HCT116 (cell line): Measurements from ENCODE around the gene HCFC2. TPM values are rescaled to one million over a fixed set of nuclear protein-coding genes. Genes with fewer than 3 reads are reported as not detected.

Experiments used
- ATAC-seq: fragments of 200-7000 bp; cut with Tn5 transposase; 2 replicates; pipeline ENCODE4 v1.9.1; 2020; ENCODE audit warnings: mild to moderate bottlenecking, moderate library complexity
- BruUV-seq: library from RNA; stranded (reverse); fragments of 400-500 nt; replicated peaks from 2 replicates; lab custom pipeline; 2021; lab: Mats Ljungman, UMichigan
- CTCF ChIA-PET: fragments of 300-600 bp; sonication (Branson Sonifier 250); formaldehyde crosslinking; loops from one replicate; lab custom pipeline; 2021; ENCODE audit warnings: antibody characterized with exemption; lab: Charles Lee
- POLR2A ChIA-PET: fragments of 300-600, 350-600 bp; sonication (Branson Sonifier 250); formaldehyde crosslinking; loops from one replicate; lab custom pipeline; 2021; ENCODE audit warnings: antibody characterized with exemption; lab: Charles Lee
- RAD21 ChIA-PET, 2 experiments: fragments of 300-600 bp; sonication (Branson Sonifier 250); formaldehyde crosslinking; loops; one replicate each; lab custom pipeline; 2023; ENCODE audit warnings: low total read pairs in 2 of 2; ENCODE audit not compliant: uncharacterized antibody in 2 of 2, unreplicated experiment in 2 of 2, low non-redundant PET in 1 of 2; lab: Charles Lee
- DNase-seq: peaks from one replicate; pipeline ENCODE4 v3.0.0-alpha.2; 2010; ENCODE audit warnings: low read depth, low spot score
- H2AFZ ChIP-seq: fragments of 200-600 bp; shearing (Covaris generic), sonication (generic); 2 replicates; pipeline ENCODE4 v1.6.1; 2017; ENCODE audit warnings: low read depth, mixed run types, mixed read lengths, antibody characterized with exemption, low read length; ENCODE audit not compliant: poor library complexity, severe bottlenecking
- H3K27ac ChIP-seq: 2 replicates; pipeline ENCODE4 v1.5.1; 2012; ENCODE audit warnings: low read depth, low read length
- H3K27me3 ChIP-seq: fragments of 200-600 bp; sonication (generic); 2 replicates; pipeline ENCODE4 v1.6.1; 2016; ENCODE audit warnings: mixed run types, low read length, mixed read lengths; ENCODE audit not compliant: insufficient read depth
- H3K36me3 ChIP-seq, 2 experiments: fragments of 200-500 bp in 1 of 2; fragments of 200-600 bp in 1 of 2; sonication (Bioruptor generic) in 1 of 2; sonication (generic) in 1 of 2; 2 replicates each; pipeline versions ENCODE4 v1.5.1 to v1.6.1; 2014 to 2016; ENCODE audit warnings: low read length in 2 of 2, inconsistent platforms in 1 of 2, mixed read lengths in 1 of 2, mixed run types in 1 of 2; ENCODE audit not compliant: insufficient read depth in 2 of 2, control insufficient read depth in 1 of 2
- H3K4me1 ChIP-seq, 2 experiments: fragments of 200-600 bp in 1 of 2; sonication (generic) in 1 of 2; 2 replicates each; pipeline versions ENCODE4 v1.5.1 to v1.6.1; 2012 to 2017; ENCODE audit warnings: low read length in 2 of 2, inconsistent platforms in 1 of 2, mild to moderate bottlenecking in 1 of 2, mixed read lengths in 1 of 2, mixed run types in 1 of 2, moderate library complexity in 1 of 2; ENCODE audit not compliant: insufficient read depth in 2 of 2, control insufficient read depth in 1 of 2
- H3K4me2 ChIP-seq: fragments of 200-600 bp; sonication (generic); 2 replicates; pipeline ENCODE4 v1.6.1; 2017; ENCODE audit warnings: mixed run types, low read length, mixed read lengths
- H3K4me3 ChIP-seq, 2 experiments: fragments of 200-600 bp in 1 of 2; sonication (generic) in 1 of 2; replicated peaks in 1 of 2; 2 replicates each; pipeline ENCODE4 v1.5.1; 2011 to 2016; ENCODE audit warnings: low read length in 2 of 2, control low read depth in 1 of 2, low read depth in 1 of 2, mild to moderate bottlenecking in 1 of 2, mixed read lengths in 1 of 2, mixed run types in 1 of 2
- H3K79me2 ChIP-seq: fragments of 200-600 bp; sonication (generic); 2 replicates; pipeline ENCODE4 v1.6.1; 2017; ENCODE audit warnings: mild to moderate bottlenecking, mixed run types, low read length, moderate library complexity, mixed read lengths; ENCODE audit not compliant: insufficient read depth
- H3K9ac ChIP-seq: fragments of 200-600 bp; sonication (generic); 2 replicates; pipeline ENCODE4 v1.6.1; 2016; ENCODE audit warnings: low read length, mixed read lengths
- H3K9me2 ChIP-seq: fragments of 200-600 bp; sonication (generic), shearing (Covaris generic); 2 replicates; pipeline ENCODE4 v1.6.1; 2017; ENCODE audit warnings: mixed run types, mild to moderate bottlenecking, moderate library complexity; ENCODE audit not compliant: insufficient read depth
- H3K9me3 ChIP-seq, 2 experiments: fragments of 200-500 bp in 1 of 2; fragments of 200-600 bp in 1 of 2; sonication (Bioruptor generic) in 1 of 2; sonication (generic) in 1 of 2; 2 replicates each; pipeline ENCODE4 v1.6.1; 2014 to 2017; ENCODE audit warnings: low read length in 2 of 2, mixed read lengths in 2 of 2, inconsistent platforms in 1 of 2, low read depth in 1 of 2, mild to moderate bottlenecking in 1 of 2, mixed run types in 1 of 2, moderate library complexity in 1 of 2; ENCODE audit not compliant: control insufficient read depth in 1 of 2, insufficient read depth in 1 of 2
- H4K20me1 ChIP-seq: fragments of 200-600 bp; sonication (generic), shearing (Covaris generic); 2 replicates; pipeline ENCODE4 v1.6.1; 2017; ENCODE audit warnings: mixed run types, mild to moderate bottlenecking, moderate library complexity; ENCODE audit not compliant: insufficient read depth
- CEBPB ChIP-seq: IDR thresholded peaks from 2 replicates; pipeline ENCODE4 v1.6.1; 2012; ENCODE audit warnings: low read depth
- EGR1 ChIP-seq: IDR thresholded peaks from 2 replicates; pipeline ENCODE4 v1.6.1; 2012; ENCODE audit warnings: low read depth
- EZH2 ChIP-seq: fragments of 200-600 bp; sonication (generic); IDR thresholded peaks from 2 replicates; pipeline ENCODE4 v1.6.1; 2017; ENCODE audit warnings: antibody characterized with exemption, mixed run types
- EZH2phosphoT487 ChIP-seq: fragments of 200-600 bp; IDR thresholded peaks from 2 replicates; pipeline ENCODE4 v1.6.1; 2018; ENCODE audit warnings: antibody characterized with exemption, borderline replicate concordance
- FOSL1 ChIP-seq: IDR thresholded peaks from 2 replicates; pipeline ENCODE4 v1.6.1; 2012; ENCODE audit warnings: low read depth
- JUND ChIP-seq: IDR thresholded peaks from 2 replicates; pipeline ENCODE4 v1.6.1; 2012
- MAX ChIP-seq: IDR thresholded peaks from 2 replicates; pipeline ENCODE4 v1.6.1; 2012
- POLR2AphosphoS5 ChIP-seq: IDR thresholded peaks from 2 replicates; pipeline ENCODE4 v1.6.1; 2011; ENCODE audit warnings: mild to moderate bottlenecking, low read depth, low read length, moderate library complexity
- SIN3A ChIP-seq: IDR thresholded peaks from 2 replicates; pipeline ENCODE4 v1.6.1; 2012; ENCODE audit warnings: low read depth
- SP1 ChIP-seq: IDR thresholded peaks from 2 replicates; pipeline ENCODE4 v1.6.1; 2012; ENCODE audit warnings: low read depth
- SRF ChIP-seq: IDR thresholded peaks from 2 replicates; pipeline ENCODE4 v1.6.1; 2012; ENCODE audit warnings: low read depth
- YY1 ChIP-seq: IDR thresholded peaks from 2 replicates; pipeline ENCODE4 v1.6.1; 2011; ENCODE audit warnings: low read length, low read depth, moderate library complexity, mild to moderate bottlenecking; ENCODE audit not compliant: insufficient replicate concordance; ENCODE audit errors: extremely low read depth
- ZBTB33 ChIP-seq: IDR thresholded peaks from 2 replicates; pipeline ENCODE4 v1.6.1; 2011; ENCODE audit warnings: mild to moderate bottlenecking, low read length, moderate library complexity; ENCODE audit not compliant: insufficient replicate concordance; ENCODE audit errors: extremely low read depth
- ZFX ChIP-seq: fragments of 450-650 bp; IDR thresholded peaks from 2 replicates; pipeline ENCODE4 v1.6.1; 2017
- ZNF274 ChIP-seq: fragments of 200-500 bp; sonication (Bioruptor generic); IDR thresholded peaks from 2 replicates; pipeline ENCODE4 v1.6.1; 2014; ENCODE audit warnings: mild to moderate bottlenecking, low read depth, low read length, inconsistent platforms
- intact Hi-C: fragments of 100-400 bp; cut with micrococcal nuclease; formaldehyde crosslinking; loops from 2 replicates; pipeline ENCODE4 v1.10.0; 2022
- total RNA-seq: library from RNA; stranded (reverse); gene quantifications from one replicate; pipeline ENCODE4 v1.2.1, GENCODE V29; 2021; ENCODE audit not compliant: unreplicated experiment
- TF ChIP-seq, protein P1 (sequence below), 3 experiments: fragments of 200-600 bp in 1 of 3; sonication (generic) in 1 of 3; IDR thresholded peaks in 2 of 3; conservative IDR thresholded peaks in 1 of 3; 2 replicates each; pipeline ENCODE4 v1.5.1; 2012 to 2017; ENCODE audit warnings: low read depth in 2 of 3, low read length in 2 of 3, antibody characterized with exemption in 1 of 3, borderline replicate concordance in 1 of 3, control low read depth in 1 of 3, mild to moderate bottlenecking in 1 of 3, mixed read lengths in 1 of 3, mixed run types in 1 of 3, moderate library complexity in 1 of 3; ENCODE audit not compliant: insufficient read depth in 1 of 3
- TF ChIP-seq, protein P2 (sequence below): IDR thresholded peaks from 2 replicates; pipeline ENCODE4 v1.6.1; 2012
- TF ChIP-seq, protein P3 (sequence below): IDR thresholded peaks from 2 replicates; pipeline ENCODE4 v1.6.1; 2012; ENCODE audit warnings: low read depth

HCFC2 gene
- total RNA-seq, 1 experiment from 2014 or later: 4.9 TPM

DNA sequence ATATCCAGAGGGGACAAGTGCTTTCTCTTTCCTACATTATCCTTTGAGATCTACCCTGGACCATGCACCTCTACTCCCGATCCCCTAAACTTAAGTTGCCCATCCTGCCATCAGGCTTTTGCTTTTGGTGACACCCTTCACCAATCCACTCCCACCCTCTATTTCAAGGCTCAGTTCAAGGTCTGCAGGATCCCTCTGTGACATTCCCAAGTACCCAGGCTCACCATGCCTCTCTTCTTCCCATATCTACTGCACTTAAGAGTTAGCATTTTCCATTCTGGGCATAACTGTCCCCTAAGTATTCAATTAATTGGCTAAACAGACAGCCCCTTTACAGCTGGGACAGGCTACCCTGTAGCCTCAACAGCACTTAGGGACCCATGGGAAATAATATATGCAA lies 70.6 kb downstream of the HCFC2 start:
- Histone ChIP-seq H3K9me3 (no peaks in the 10 kb centered on the region), H3K9ac (no peak overlapping the region), H3K27ac (no peak overlapping the region), H3K79me2 (peaks cover 43% of the 10 kb centered on the region), H4K20me1 (no peaks in the 10 kb centered on the region), H3K9me2 (no peaks in the 10 kb centered on the region), H3K4me2 (no peak overlapping the region), H3K36me3 (peaks cover 5 to 9% of the 10 kb centered on the region in 2 experiments; a peak in 3 of 4 replicates), H3K4me1 (peaks cover 12 to 21% of the 10 kb centered on the region in 2 experiments), H3K4me3 (no peak overlapping the region), H2AFZ (no peak overlapping the region), H3K27me3 (no peaks in the 10 kb centered on the region)
- BruUV-seq: no TSS peak
- DNase-seq (no peak), ATAC-seq (no peak)
- RAD21 ChIA-PET: no interaction called here
- POLR2A ChIA-PET: no interaction called here
- CTCF ChIA-PET: no interaction called here
- intact Hi-C loops: no loop called here
- TF ChIP-seq JUND: no peak
- TF ChIP-seq EZH2: no peak
- no peak for TF ChIP-seq POLR2AphosphoS5
- no peak for TF ChIP-seq YY1
- no peak for TF ChIP-seq CEBPB
- TF ChIP-seq, protein P1, sequence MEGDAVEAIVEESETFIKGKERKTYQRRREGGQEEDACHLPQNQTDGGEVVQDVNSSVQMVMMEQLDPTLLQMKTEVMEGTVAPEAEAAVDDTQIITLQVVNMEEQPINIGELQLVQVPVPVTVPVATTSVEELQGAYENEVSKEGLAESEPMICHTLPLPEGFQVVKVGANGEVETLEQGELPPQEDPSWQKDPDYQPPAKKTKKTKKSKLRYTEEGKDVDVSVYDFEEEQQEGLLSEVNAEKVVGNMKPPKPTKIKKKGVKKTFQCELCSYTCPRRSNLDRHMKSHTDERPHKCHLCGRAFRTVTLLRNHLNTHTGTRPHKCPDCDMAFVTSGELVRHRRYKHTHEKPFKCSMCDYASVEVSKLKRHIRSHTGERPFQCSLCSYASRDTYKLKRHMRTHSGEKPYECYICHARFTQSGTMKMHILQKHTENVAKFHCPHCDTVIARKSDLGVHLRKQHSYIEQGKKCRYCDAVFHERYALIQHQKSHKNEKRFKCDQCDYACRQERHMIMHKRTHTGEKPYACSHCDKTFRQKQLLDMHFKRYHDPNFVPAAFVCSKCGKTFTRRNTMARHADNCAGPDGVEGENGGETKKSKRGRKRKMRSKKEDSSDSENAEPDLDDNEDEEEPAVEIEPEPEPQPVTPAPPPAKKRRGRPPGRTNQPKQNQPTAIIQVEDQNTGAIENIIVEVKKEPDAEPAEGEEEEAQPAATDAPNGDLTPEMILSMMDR (IDR thresholded peaks at IDR 0.05 in 2 of 3, conservative IDR thresholded peaks at IDR 0.05 in 1 of 3; ENCODE audit: borderline replicate concordance in 1 of 3, insufficient read depth in 1 of 3, low read depth in 2 of 3, low read length in 2 of 3): no peak
- no peak for TF ChIP-seq ZBTB33
- TF ChIP-seq EZH2phosphoT487: no peak
- TF ChIP-seq FOSL1: no peak
- no peak for TF ChIP-seq EGR1
- no peak for TF ChIP-seq ZNF274
- no peak for TF ChIP-seq ZFX
- no peak for TF ChIP-seq MAX
- no peak for TF ChIP-seq SRF
- no peak for TF ChIP-seq SIN3A
- TF ChIP-seq SP1: no peak
- TF ChIP-seq, protein P2, sequence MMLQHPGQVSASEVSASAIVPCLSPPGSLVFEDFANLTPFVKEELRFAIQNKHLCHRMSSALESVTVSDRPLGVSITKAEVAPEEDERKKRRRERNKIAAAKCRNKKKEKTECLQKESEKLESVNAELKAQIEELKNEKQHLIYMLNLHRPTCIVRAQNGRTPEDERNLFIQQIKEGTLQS: no peak
- TF ChIP-seq, protein P3, sequence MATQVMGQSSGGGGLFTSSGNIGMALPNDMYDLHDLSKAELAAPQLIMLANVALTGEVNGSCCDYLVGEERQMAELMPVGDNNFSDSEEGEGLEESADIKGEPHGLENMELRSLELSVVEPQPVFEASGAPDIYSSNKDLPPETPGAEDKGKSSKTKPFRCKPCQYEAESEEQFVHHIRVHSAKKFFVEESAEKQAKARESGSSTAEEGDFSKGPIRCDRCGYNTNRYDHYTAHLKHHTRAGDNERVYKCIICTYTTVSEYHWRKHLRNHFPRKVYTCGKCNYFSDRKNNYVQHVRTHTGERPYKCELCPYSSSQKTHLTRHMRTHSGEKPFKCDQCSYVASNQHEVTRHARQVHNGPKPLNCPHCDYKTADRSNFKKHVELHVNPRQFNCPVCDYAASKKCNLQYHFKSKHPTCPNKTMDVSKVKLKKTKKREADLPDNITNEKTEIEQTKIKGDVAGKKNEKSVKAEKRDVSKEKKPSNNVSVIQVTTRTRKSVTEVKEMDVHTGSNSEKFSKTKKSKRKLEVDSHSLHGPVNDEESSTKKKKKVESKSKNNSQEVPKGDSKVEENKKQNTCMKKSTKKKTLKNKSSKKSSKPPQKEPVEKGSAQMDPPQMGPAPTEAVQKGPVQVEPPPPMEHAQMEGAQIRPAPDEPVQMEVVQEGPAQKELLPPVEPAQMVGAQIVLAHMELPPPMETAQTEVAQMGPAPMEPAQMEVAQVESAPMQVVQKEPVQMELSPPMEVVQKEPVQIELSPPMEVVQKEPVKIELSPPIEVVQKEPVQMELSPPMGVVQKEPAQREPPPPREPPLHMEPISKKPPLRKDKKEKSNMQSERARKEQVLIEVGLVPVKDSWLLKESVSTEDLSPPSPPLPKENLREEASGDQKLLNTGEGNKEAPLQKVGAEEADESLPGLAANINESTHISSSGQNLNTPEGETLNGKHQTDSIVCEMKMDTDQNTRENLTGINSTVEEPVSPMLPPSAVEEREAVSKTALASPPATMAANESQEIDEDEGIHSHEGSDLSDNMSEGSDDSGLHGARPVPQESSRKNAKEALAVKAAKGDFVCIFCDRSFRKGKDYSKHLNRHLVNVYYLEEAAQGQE: no peak
